ENCODE data around the gene PLPP7.
"Not testable (repeated sequence)": the region's sequence is repeated elsewhere in the genome, so short reads cannot be mapped to it uniquely, and the experiment has no call there.

The PLPP7 gene

DNA sequence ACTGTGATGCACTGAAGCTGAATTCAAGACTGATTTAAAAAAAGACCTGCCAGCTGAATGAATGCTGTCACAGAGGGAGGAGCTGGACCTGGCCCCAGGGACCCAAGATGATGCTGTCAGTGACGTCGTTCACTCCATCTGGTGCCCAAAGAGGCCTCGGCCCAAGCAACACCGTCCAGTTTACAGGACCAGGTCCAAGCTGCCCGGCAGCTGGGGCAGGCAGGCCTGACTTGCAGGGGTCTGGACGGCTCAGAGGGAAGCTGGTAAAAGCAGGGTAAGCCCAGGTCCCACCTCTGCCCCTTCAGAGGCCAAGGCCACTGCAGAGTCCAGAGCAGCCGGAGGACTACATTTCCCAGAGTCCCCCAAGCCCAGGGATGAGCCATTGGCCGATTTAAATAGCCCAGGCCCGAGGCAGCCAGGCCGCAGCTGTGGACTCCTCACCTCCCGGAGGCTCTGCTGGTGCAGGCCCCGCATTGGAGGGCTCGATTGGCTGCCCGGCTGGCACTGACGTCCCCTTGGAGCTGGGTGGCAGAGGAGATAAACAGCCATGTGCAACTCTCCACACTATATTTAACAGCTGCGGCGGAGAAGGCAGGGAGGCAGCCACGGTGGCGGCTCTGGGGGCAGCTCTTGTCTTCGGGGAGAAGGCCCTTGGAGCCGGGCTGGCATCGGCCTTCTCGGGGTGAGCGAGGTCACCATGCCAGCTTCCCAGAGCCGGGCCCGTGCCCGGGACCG is at the start of gene PLPP7:
Gene PLPP7, plus strand, starts transcription at position 423 of the 735 bp plus-strand sequence. Its CDS starts 275 bp downstream, at position 698.
- peak; percentile 83 for DNase-seq (ENCODE audit: low spot score)

GRCh38 chr9:131240047-131240921 is 49.2 kb upstream of the PLPP7 start:
- DNase-seq (ENCODE audit: low spot score) = no peak

GRCh38 chr9:131244331-131244730 is 45.2 kb upstream of the PLPP7 start:
- DNase-seq (ENCODE audit: low spot score) = not testable (repeated sequence)

- no peak for DNase-seq (ENCODE audit: low spot score)
Observed at GRCh38 chr9:131246618-131247017, 42.9 kb upstream of the PLPP7 start.

DNA sequence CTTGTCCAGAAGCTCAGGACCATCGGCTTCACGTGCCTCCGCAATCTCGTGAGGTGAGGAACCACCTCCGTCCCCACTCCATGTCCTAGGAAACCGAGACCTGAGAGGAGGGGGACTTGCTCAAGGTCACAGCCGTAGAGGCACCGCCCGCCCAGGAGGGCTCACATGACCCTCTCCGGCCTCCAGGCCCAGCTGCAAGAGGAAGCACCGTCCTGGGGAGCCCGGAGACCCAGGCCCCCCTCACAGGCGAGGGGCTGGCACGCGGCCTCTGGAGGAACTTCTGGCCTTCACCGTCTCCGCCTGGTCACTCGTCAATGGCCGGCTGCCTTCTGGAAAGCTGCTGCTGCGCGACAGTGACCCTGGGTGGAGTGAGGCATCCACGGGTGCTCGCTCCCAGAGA is 37.4 kb upstream of the PLPP7 start:
- DNase-seq (ENCODE audit: low spot score) = no peak

DNA sequence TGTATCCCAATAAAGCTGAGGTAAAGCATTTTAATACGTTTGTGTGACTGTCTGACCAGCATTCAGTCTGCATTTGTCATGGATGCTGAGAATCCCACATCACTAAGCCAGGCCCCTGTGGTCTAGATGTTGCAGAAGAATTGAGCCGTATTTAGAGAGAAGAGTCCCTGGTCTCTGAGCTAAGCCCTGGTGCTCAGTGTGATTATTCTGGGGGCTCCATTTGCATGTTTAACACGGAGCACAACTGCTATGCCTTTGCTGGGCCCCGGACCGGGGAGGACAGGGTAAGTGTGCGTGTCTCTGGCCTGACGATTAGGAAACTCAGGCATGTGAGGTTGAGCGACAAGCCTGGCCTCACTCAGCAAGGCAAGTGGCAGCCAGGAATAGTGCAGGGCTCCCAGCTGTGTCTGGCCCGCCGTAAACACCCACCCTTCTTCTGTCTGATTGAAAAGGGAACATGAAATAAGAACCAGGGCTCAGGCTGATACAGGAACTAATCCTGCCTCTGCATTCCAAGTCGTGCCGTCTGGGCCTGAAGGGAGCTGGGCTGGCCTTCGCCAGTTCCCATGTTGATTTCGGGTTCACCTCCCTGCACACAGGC is 35.5 kb upstream of the PLPP7 start:
- DNase-seq (ENCODE audit: low spot score) = no peak

- DNase-seq (ENCODE audit: low spot score) = no peak
Observed at GRCh38 chr9:131254626-131255025, 34.9 kb upstream of the PLPP7 start.

DNA sequence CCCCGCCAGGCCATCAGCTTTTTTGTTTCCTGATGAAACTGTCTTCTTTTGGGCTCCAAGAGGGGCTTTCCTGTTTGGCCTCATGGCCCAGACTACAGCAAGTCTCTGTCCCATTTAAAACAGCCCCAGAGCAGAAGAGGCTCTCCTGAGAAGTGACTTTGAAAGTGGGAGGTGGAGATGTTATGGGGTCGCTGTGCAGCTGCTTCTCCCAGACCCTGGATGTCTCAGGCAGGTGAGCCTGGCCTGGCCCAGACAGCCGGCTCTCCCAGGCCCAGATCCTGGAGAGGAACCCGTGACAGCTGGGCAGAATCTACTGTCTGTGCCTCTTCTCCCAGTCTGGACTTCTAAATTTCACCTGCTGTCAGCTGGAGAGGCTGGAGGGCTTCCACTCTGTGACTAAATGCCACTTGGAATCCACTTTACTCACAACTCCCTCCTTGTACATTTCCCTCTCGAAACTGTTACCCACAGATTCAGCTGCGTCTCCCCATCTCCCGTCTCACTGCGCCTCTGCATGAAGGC is 33.8 kb upstream of the PLPP7 start:
- no peak for DNase-seq (ENCODE audit: low spot score)

- DNase-seq (ENCODE audit: low spot score) = no peak
Observed at GRCh38 chr9:131257266-131258025, 32.1 kb upstream of the PLPP7 start.

DNA sequence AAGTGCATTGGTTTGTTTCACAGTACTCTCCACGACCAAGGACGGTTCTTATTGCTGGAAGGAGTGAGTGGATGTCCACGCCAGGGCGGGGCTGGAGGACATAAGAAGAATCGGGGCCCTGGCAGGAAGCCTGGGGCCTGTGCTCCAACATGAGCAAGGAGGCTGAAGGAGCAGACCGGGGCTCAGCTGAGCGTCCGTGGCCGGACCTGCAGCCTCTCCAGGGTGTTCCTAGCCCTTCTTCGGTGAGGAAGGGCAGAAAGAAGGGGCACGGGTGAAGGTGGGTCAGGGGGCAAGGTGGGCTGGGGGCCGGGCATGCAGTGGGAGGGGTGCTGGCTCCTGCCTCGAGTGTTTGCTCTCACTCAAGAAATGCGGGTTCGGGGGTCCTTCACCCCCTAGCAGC is 31.3 kb upstream of the PLPP7 start:
- no peak for DNase-seq (ENCODE audit: low spot score)

DNA sequence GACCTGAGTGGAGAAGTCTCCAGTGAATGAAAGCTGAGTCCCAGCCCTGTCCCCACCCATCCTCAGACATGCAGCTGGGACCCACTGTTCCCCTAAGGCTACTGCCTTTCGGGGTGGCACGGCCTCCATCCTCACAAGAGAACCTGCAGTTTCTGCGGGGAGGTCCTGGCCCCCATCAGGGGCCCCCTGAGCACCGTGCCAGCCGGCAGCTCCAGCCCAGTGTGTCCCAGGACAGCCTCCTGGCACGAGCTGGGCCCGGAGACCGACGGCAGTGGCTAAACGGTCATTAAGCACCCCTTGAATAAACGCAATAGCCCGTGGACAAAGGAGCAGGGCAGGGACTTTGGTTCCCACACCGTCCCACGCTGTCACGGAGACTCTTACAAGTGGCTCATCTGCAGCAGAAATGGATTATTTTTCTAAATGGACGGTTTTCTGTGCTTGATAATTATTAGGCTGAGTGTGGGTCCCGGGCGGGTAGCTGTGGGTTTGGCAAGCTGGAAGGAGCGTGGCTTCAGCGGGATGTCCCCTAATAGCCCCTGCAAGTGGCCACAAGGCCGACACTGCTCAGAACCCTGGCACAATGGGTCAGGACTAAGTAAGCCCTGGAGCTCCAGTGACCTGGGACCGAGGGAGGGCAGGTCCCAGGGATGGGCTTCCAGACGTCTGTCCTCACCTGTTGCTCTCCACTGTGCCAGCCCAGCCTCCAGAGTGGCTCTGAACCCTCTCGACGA is 30.7 kb upstream of the PLPP7 start:
- DNase-seq (ENCODE audit: low spot score) = no peak

DNA sequence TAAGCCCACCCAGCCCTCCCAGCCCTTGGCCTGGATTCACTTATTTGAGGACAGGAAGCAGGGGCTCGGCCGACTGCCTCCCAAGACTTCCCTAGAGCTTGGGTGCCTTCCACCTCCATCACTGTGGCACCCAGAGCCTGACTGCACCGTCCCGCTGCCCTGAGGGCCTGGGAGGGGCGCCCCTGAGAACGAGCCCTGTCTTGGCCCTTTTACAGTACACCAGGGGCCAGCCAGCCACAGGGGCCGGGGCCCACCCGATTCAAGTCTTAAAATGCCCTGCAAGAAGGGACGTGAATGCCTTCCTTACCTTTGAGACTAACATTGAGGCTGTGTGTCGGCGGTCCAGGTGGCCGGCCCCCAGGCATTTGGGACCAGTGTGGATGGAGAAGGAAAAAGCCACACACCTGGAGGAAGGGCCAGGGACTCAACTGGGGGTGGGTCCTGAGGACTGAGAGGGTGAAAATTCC is 30.1 kb upstream of the PLPP7 start:
- DNase-seq (ENCODE audit: low spot score) = no peak

DNA sequence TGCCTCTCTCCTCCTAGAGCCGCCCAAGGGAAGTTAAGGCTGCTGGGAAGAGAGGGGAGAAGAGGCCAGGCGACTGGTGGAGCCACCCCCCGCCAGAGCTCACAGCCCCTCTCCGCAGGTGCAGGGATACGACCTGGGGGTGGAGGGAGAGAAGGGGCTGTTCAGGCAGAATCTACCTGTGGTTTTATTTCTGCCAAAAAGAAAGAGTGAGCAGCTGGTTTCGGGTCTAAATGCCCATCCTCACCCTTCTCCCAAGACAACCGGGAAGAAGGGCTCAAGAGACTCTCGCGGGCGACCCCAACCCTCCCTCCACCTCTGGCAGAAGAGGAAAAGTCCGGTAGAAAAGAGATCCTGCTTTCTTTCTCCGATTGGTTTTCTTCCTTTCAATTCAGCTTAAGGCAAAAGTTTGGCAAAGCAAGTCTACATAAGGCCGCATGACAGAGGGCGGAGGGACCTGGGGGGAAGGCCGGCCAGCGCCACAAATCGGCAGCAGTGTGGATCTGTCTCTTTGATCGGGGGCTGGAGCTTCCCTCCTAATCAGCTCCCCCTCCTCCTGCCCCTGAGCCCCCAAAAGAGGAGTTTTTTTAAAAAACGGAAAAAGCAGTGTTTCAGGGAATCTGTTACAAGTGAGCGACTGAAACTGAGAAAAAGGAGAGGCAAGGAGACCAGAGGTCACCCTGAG is 29.5 kb upstream of the PLPP7 start:
- no peak for DNase-seq (ENCODE audit: low spot score)

DNA sequence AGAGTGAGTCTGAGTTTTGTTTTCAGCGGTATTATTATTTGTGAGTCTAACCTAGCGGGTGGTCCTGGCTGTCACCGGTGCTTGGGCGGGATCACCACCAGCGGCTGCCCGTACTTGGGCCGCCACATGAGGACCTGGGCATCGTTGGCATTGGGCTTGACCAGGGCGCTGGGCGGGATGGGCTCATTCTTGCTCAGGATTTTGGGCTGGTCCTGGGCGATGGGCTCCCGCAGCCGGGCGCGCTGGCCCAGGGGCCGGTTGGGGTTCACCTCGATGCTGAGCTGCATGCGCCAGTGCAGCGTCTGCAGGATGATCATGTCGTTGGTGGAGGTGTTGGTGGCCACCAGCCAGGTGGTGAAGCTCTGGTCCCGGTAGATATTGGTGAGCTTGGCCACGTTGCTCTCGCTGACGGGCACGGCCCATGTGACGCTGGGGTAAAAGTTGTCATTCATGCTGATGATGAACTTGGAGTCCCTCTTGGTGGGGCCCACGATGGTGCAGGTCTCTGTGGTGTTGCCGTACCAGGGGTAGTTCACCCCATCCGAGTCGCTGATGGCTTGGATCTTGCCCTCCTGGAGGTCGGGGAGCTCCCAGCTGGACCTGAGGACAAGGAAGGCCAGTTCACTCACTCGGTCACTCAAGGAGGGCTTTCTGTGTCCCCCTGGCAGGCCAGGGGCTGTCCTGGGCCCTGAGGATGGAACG is 28.6 kb upstream of the PLPP7 start:
- DNase-seq (ENCODE audit: low spot score) = no peak

- no peak for DNase-seq (ENCODE audit: low spot score)
Observed at GRCh38 chr9:131262327-131263032, 27.0 kb upstream of the PLPP7 start.

- DNase-seq (ENCODE audit: low spot score) = not testable (repeated sequence)
Observed at GRCh38 chr9:131263033-131263343, 26.5 kb upstream of the PLPP7 start.

DNA sequence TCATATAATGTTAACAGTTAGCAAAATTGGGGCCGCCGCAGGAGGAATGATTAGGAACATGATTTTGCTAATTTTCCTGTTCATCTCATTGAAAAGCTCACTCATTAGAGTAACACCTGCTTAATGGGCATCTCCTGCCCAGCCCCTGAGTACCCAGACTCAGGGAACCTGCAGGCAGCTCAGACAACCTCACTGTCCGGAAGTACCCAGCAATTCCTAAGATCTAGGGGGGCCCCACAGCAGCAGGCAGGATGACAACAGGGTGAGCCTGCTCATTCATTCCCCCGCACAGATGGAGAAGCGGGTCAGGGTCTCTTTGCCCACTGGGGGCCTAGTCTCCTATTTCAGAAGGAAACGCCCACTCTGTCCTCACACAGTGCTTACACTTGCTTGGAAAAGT is 25.8 kb upstream of the PLPP7 start:
- DNase-seq (ENCODE audit: low spot score) = no peak

GRCh38 chr9:131264231-131264630 is 25.3 kb upstream of the PLPP7 start:
- no peak for DNase-seq (ENCODE audit: low spot score)
